HL-60 (cell line): Measurements from ENCODE around the gene CCPG1.

Experiments used
- DNase-seq, 2 experiments: peaks; one replicate each; pipeline ENCODE4 v3.0.0-alpha.2; 2010 to 2020; ENCODE audit warnings: low read depth in 1 of 2, low spot score in 1 of 2
- H3K27ac ChIP-seq: fragments of 250-450 bp; sonication (Bioruptor Pico); replicated peaks from 2 replicates; pipeline ENCODE4 v1.5.1; 2020; ENCODE audit warnings: mild to moderate bottlenecking, moderate library complexity
- H3K27me3 ChIP-seq: fragments of 250-450 bp; sonication (Bioruptor Pico); 2 replicates; pipeline ENCODE4 v1.5.1; 2021; ENCODE audit warnings: mild to moderate bottlenecking, moderate library complexity; ENCODE audit not compliant: insufficient read depth, poor library complexity, severe bottlenecking
- H3K4me3 ChIP-seq: replicated peaks from 2 replicates; pipeline ENCODE4 v1.5.1; 2011; ENCODE audit warnings: mild to moderate bottlenecking, control low read depth, low read length; ENCODE audit not compliant: insufficient read depth
- CTCF ChIP-seq: IDR thresholded peaks from one replicate; pipeline ENCODE4 v1.5.1; 2011; ENCODE audit warnings: low read length, control low read depth, inconsistent platforms; ENCODE audit not compliant: insufficient read depth
- GABPA ChIP-seq: IDR thresholded peaks from 2 replicates; pipeline ENCODE4 v1.6.1; 2012; ENCODE audit warnings: low read depth
- POLR2AphosphoS5 ChIP-seq: IDR thresholded peaks from 2 replicates; pipeline ENCODE4 v1.6.1; 2012; ENCODE audit warnings: low read depth
- SPI1 ChIP-seq: IDR thresholded peaks from 2 replicates; pipeline ENCODE4 v1.6.1; 2012; ENCODE audit warnings: low read depth, mild to moderate bottlenecking, borderline replicate concordance
- TF ChIP-seq, protein P1 (sequence below): IDR thresholded peaks from 2 replicates; pipeline ENCODE4 v1.6.1; 2012; ENCODE audit warnings: low read depth; ENCODE audit not compliant: insufficient replicate concordance

Gene CCPG1

GRCh38 chr15:55344206-55344605 lies 64.0 kb downstream of the CCPG1 start:
- DNase-seq, result no peak
- H3K4me3 ChIP-seq, result no peak overlapping the region
- no peaks in the 10 kb centered on the region for H3K27me3 ChIP-seq
- no peak for TF ChIP-seq POLR2AphosphoS5
- TF ChIP-seq SPI1, result no peak
- TF ChIP-seq, protein P1, sequence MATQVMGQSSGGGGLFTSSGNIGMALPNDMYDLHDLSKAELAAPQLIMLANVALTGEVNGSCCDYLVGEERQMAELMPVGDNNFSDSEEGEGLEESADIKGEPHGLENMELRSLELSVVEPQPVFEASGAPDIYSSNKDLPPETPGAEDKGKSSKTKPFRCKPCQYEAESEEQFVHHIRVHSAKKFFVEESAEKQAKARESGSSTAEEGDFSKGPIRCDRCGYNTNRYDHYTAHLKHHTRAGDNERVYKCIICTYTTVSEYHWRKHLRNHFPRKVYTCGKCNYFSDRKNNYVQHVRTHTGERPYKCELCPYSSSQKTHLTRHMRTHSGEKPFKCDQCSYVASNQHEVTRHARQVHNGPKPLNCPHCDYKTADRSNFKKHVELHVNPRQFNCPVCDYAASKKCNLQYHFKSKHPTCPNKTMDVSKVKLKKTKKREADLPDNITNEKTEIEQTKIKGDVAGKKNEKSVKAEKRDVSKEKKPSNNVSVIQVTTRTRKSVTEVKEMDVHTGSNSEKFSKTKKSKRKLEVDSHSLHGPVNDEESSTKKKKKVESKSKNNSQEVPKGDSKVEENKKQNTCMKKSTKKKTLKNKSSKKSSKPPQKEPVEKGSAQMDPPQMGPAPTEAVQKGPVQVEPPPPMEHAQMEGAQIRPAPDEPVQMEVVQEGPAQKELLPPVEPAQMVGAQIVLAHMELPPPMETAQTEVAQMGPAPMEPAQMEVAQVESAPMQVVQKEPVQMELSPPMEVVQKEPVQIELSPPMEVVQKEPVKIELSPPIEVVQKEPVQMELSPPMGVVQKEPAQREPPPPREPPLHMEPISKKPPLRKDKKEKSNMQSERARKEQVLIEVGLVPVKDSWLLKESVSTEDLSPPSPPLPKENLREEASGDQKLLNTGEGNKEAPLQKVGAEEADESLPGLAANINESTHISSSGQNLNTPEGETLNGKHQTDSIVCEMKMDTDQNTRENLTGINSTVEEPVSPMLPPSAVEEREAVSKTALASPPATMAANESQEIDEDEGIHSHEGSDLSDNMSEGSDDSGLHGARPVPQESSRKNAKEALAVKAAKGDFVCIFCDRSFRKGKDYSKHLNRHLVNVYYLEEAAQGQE, result no peak
- no peak for TF ChIP-seq GABPA
- no peak for TF ChIP-seq CTCF
- no peak overlapping the region for H3K27ac ChIP-seq

DNA sequence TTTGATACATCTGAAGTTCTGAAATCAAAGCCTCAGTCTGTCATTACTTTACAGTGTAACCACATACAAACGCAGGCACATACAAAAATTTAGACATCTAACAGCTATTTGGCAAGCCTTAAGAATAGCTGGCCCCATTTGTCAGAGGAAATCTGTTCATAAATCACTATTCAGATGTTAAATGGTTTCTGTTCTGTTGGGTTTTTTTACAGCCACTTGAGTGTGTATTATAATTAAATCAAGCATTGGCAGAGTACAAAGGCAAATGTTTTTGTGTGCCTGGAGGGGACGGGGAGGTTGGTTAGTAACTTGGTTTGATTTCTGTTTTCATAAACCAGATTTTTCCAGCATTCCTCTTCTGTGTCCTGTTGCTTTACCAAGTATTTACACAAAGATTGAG lies 65.0 kb downstream of the CCPG1 start:
- Histone ChIP-seq H3K4me3 (no peak overlapping the region), H3K27me3 (no peaks in the 10 kb centered on the region), H3K27ac (no peak overlapping the region)
- TF ChIP-seq, protein P1, result no peak
- TF ChIP-seq SPI1 (no peak), CTCF (no peak), POLR2AphosphoS5 (no peak), GABPA (no peak)
- DNase-seq, result no peak

DNA sequence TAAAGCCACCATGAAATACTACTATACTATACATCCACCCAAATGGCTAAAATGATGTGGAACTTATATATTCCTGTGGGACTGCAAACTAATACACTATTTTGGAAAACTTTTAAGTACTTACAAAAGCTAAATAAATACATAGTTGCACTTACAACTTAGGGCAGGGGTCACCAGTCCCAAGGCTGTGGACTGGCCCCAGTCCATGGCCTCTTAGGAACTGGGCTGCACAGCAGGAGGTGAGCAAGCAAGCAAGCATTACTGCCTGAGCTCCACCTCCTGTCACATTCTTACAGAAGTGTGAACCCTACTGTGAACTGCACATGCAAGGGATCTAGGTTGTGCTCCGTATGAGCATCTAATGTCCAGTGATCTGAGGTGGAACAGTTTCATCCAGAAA lies 71.0 kb downstream of the CCPG1 start:
- Histone ChIP-seq H3K27me3 (no peaks in the 10 kb centered on the region), H3K27ac (no peak overlapping the region), H3K4me3 (no peak overlapping the region)
- DNase-seq, result no peak
- no peak for TF ChIP-seq CTCF
- no peak for TF ChIP-seq SPI1
- TF ChIP-seq POLR2AphosphoS5, result no peak
- TF ChIP-seq GABPA, result no peak
- TF ChIP-seq, protein P1, result no peak
